Calu3 (cell line): ENCODE results near the gene SCNN1B. TPM values are rescaled to one million over a fixed set of nuclear protein-coding genes. Genes with fewer than 3 reads are reported as not detected.

Experiments used
- BruUV-seq: library from RNA; stranded (reverse); fragments of 400-500 nt; replicated peaks from 2 replicates; lab custom pipeline; 2021; lab: Mats Ljungman, UMichigan
- CTCF ChIA-PET: fragments of 300-600 bp; sonication (Branson Sonifier 250); formaldehyde crosslinking; loops from one replicate; lab custom pipeline; 2022; ENCODE audit warnings: antibody characterized with exemption; lab: Charles Lee
- DNase-seq: peaks from one replicate; pipeline ENCODE4 v3.0.0; 2022
- H3K27ac Mint-ChIP-seq: one replicate; pipeline ENCODE4 v1.8.0; 2022; ENCODE audit warnings: mixed read lengths; ENCODE audit not compliant: unreplicated experiment
- H3K27me3 Mint-ChIP-seq: one replicate; pipeline ENCODE4 v1.8.0; 2022; ENCODE audit warnings: mixed read lengths; ENCODE audit not compliant: unreplicated experiment
- H3K36me3 Mint-ChIP-seq: one replicate; pipeline ENCODE4 v1.8.0; 2022; ENCODE audit warnings: mild to moderate bottlenecking, moderate library complexity, mixed read lengths; ENCODE audit not compliant: insufficient read depth, unreplicated experiment
- H3K4me1 Mint-ChIP-seq: one replicate; pipeline ENCODE4 v1.8.0; 2022; ENCODE audit warnings: mild to moderate bottlenecking, low read depth, mixed read lengths; ENCODE audit not compliant: unreplicated experiment
- H3K4me3 Mint-ChIP-seq: one replicate; pipeline ENCODE4 v1.8.0; 2022; ENCODE audit warnings: mild to moderate bottlenecking, low read depth, moderate library complexity, mixed read lengths; ENCODE audit not compliant: unreplicated experiment
- H3K9me3 Mint-ChIP-seq: one replicate; pipeline ENCODE4 v1.8.0; 2022; ENCODE audit warnings: low read depth, mixed read lengths; ENCODE audit not compliant: unreplicated experiment
- CTCF ChIP-seq: fragments of 200-600 bp; IDR thresholded peaks from one replicate; pipeline ENCODE4 v1.8.0; 2022; ENCODE audit warnings: antibody characterized with exemption; ENCODE audit not compliant: unreplicated experiment
- intact Hi-C: fragments of 100-400 bp; cut with micrococcal nuclease; formaldehyde crosslinking; loops from one replicate; pipeline ENCODE4 v1.10.0; 2022; ENCODE audit not compliant: unreplicated experiment
- total RNA-seq: library from RNA; stranded (reverse); gene quantifications from 2 replicates; pipeline ENCODE4 v1.2.3, GENCODE V29; 2022

SCNN1B gene
- total RNA-seq, 1 experiment from 2014 or later = not detected

- no peak for DNase-seq
- no peak overlapping the region for H3K27ac Mint-ChIP-seq
- TF ChIP-seq CTCF = no peak
- intact Hi-C loops = no loop called here
- BruUV-seq = no TSS peak
- CTCF ChIA-PET = interaction anchor here (1.4 to 2.0 kb wide), 2 partner anchors 9 to 21 kb away, joined by 3 to 4 read pairs; no protein-coding TSS in a partner anchor
- no peaks in the 10 kb centered on the region for H3K4me1 Mint-ChIP-seq
- no peak overlapping the region for H3K4me3 Mint-ChIP-seq
- no peaks in the 10 kb centered on the region for H3K9me3 Mint-ChIP-seq
- H3K36me3 Mint-ChIP-seq = peaks cover 24% of the 10 kb centered on the region
- H3K27me3 Mint-ChIP-seq = no peaks in the 10 kb centered on the region
These were observed 112.6 kb downstream of the SCNN1B start for GRCh38 chr16:23414731-23415130.

- no peak for DNase-seq
- no peak for TF ChIP-seq CTCF
- Mint-ChIP-seq H3K4me1 (no peaks in the 10 kb centered on the region), H3K9me3 (no peaks in the 10 kb centered on the region), H3K36me3 (peaks cover 23% of the 10 kb centered on the region), H3K27me3 (no peaks in the 10 kb centered on the region), H3K4me3 (no peak overlapping the region), H3K27ac (no peak overlapping the region)
- CTCF ChIA-PET = no interaction called here
- intact Hi-C loops = no loop called here
- BruUV-seq = no TSS peak
These were observed 114.7 kb downstream of the SCNN1B start for GRCh38 chr16:23416816-23417215.

GRCh38 chr16:23420011-23420410 is 117.9 kb downstream of the SCNN1B start:
- Mint-ChIP-seq H3K9me3 (no peaks in the 10 kb centered on the region), H3K27ac (no peak overlapping the region), H3K4me3 (no peak overlapping the region), H3K4me1 (peaks cover 18% of the 10 kb centered on the region), H3K36me3 (peaks cover 17% of the 10 kb centered on the region), H3K27me3 (no peaks in the 10 kb centered on the region)
- CTCF ChIA-PET = interaction anchor here (0.6 kb wide), 1 partner anchor 15 kb away, joined by 4 read pairs; no protein-coding TSS in a partner anchor
- no peak for TF ChIP-seq CTCF
- no TSS peak for BruUV-seq
- intact Hi-C loops = no loop called here
- DNase-seq = no peak

- no peak for TF ChIP-seq CTCF
- Mint-ChIP-seq H3K27ac (peak overlapping the region; percentile 16), H3K4me3 (no peak overlapping the region), H3K4me1 (peaks cover 18% of the 10 kb centered on the region), H3K9me3 (no peaks in the 10 kb centered on the region), H3K27me3 (no peaks in the 10 kb centered on the region), H3K36me3 (peaks cover 18% of the 10 kb centered on the region)
- CTCF ChIA-PET = interaction anchor here (0.6 to 1.3 kb wide), 3 partner anchors 25 to 213 kb away, joined by 3 read pairs; no protein-coding TSS in a partner anchor
- peak; percentile 60 for DNase-seq
- intact Hi-C loops = no loop called here
- BruUV-seq = no TSS peak
These were observed 121.5 kb downstream of the SCNN1B start for GRCh38 chr16:23423496-23424049.
